AG04450 (cell line): ENCODE measurements around the gene NUP153. TPM values are rescaled to one million over a fixed set of nuclear protein-coding genes. Genes with fewer than 3 reads are reported as not detected.
A peak's percentile ranks its signal among the peaks of the same experiment; 100 is the strongest.

Experiments
- CTCF ChIA-PET: fragments of 300-600, 350-600 bp; formaldehyde crosslinking; extraction: SDS; loops from one replicate; lab custom pipeline; 2022; ENCODE audit warnings: antibody characterized with exemption, inconsistent platforms; lab: Charles Lee
- POLR2A ChIA-PET: fragments of 350-600 bp; formaldehyde crosslinking; extraction: SDS; loops from one replicate; lab custom pipeline; 2021; ENCODE audit warnings: antibody characterized with exemption, inconsistent platforms; lab: Yijun Ruan, JAX
- DNase-seq: peaks from one replicate; pipeline ENCODE4 v3.0.0-alpha.2; 2011; ENCODE audit warnings: low read depth, low spot score
- H3K27ac ChIP-seq: one replicate; pipeline ENCODE4 v1.5.1; 2012; ENCODE audit warnings: low read depth, low read length, control low read depth
- H3K27me3 ChIP-seq: one replicate; pipeline ENCODE4 v1.6.0; 2012; ENCODE audit warnings: low read length; ENCODE audit not compliant: control insufficient read depth, insufficient read depth
- H3K4me3 ChIP-seq: 2 replicates; pipeline ENCODE4 v1.5.1; 2011; ENCODE audit warnings: mild to moderate bottlenecking, low read depth, low read length, control low read depth
- H3K9me3 ChIP-seq: 2 replicates; pipeline ENCODE4 v1.5.1; 2012; ENCODE audit warnings: low read length; ENCODE audit not compliant: control insufficient read depth, insufficient read depth
- CTCF ChIP-seq: IDR thresholded peaks from 2 replicates; pipeline ENCODE4 v1.5.1; 2011; ENCODE audit warnings: low read depth, low read length, control low read depth, inconsistent platforms
- polyA plus RNA-seq: library from polyadenylated mRNA; depleted of rRNA; stranded (reverse); fragments of >200 nt; gene quantifications from 2 replicates; pipeline ENCODE4 v1.2.3, GENCODE V29; 2011

The NUP153 gene
- polyA plus RNA-seq, 1 experiment: 35.2 TPM

DNA sequence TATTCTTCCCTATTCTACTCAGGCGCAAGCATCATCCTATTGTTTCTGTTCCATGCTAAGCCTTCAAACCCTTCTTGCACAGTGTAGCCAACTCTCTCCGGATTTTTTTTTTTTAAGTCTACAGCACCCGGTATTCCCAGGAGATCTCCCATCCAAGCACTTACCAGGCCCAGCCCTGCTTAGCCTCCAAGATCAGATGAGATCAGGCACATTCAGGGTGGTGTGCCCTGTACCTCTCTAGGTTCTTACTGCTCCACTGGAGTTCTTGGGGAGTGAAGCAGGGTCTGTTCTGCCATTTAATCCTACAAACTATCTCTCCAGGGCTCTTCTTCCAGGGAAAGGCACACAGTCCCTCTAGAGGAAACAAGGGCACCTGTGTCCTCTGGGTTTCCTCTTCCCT lies 14.9 kb upstream of the NUP153 start:
- Histone ChIP-seq H3K27me3 (no peaks in the 10 kb centered on the region), H3K9me3 (no peaks in the 10 kb centered on the region), H3K27ac (no peak overlapping the region), H3K4me3 (no peak overlapping the region)
- ChIA-PET CTCF (no interaction called here), POLR2A (no interaction called here)
- TF ChIP-seq CTCF: no peak
- no peak for DNase-seq

- ChIA-PET CTCF (no interaction called here), POLR2A (interaction anchor here (0.6 kb wide), 1 partner anchor 9 kb away, joined by 8 read pairs; no protein-coding TSS in a partner anchor)
Measured at GRCh38 chr6:17719323-17720041, 12.8 kb upstream of the NUP153 start.

DNA sequence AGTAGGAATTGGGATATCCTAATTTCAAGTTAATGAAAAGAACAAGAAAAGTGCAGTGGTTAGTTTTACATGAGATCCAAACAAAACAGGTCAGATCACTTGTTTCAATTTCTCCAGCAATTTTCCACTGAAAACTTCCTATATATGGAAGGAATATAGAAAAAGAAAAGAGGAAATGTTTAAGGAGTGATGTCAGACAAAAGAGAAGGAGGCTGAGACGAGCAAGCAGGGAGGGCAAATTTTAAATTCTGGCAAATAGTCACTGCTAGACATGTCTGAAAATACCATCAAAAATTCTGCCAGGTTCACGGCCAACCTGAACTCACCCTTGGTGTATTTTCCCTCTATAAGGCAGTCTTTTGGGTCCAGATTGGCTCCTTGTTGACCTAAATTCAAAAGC lies 9.5 kb upstream of the NUP153 start:
- Histone ChIP-seq H3K27me3 (no peaks in the 10 kb centered on the region), H3K27ac (no peak overlapping the region), H3K9me3 (no peaks in the 10 kb centered on the region), H3K4me3 (no peak overlapping the region)
- DNase-seq: no peak
- POLR2A ChIA-PET: interaction anchor here (0.7 kb wide), 1 partner anchor 165 kb away, joined by 3 read pairs; no protein-coding TSS in a partner anchor
- TF ChIP-seq CTCF: no peak
- CTCF ChIA-PET: no interaction called here

More at GRCh38 chr6:17719323-17720041, 12.8 kb upstream of the NUP153 start:
- TF ChIP-seq CTCF: no peak
- Histone ChIP-seq H3K27ac (no peak overlapping the region), H3K27me3 (no peaks in the 10 kb centered on the region), H3K9me3 (no peaks in the 10 kb centered on the region), H3K4me3 (no peak overlapping the region)
- DNase-seq: no peak

GRCh38 chr6:17714879-17715851 lies 8.4 kb upstream of the NUP153 start:
- POLR2A ChIA-PET: interaction anchor here (0.6 to 0.7 kb wide), 2 partner anchors 9 to 12 kb away, joined by 3 to 5 read pairs; no protein-coding TSS in a partner anchor
- Histone ChIP-seq H3K27me3 (no peaks in the 10 kb centered on the region), H3K4me3 (no peak overlapping the region), H3K9me3 (no peaks in the 10 kb centered on the region), H3K27ac (peak overlapping the region; percentile 75)
- peak; percentile 80 for DNase-seq
- no peak for TF ChIP-seq CTCF
- CTCF ChIA-PET: interaction anchor here (0.6 to 1.4 kb wide), 5 partner anchors 14 to 1398 kb away, joined by 3 to 6 read pairs (median 3); no protein-coding TSS in a partner anchor
